IMR-90 (cell line): ENCODE data around the gene CHST5. TPM values are rescaled to one million over a fixed set of nuclear protein-coding genes. Genes with fewer than 3 reads are reported as not detected.

Experiments used
- ATAC-seq: fragments of 200-7000 bp; cut with Tn5 transposase; 2 replicates; pipeline ENCODE4 v1.9.1; 2020; ENCODE audit warnings: low read depth, mild to moderate bottlenecking, moderate library complexity
- BruUV-seq: library from RNA; stranded (reverse); fragments of 400-500 nt; replicated peaks from 2 replicates; lab custom pipeline; 2021; lab: Mats Ljungman, UMichigan
- CTCF ChIA-PET: fragments of 300-600 bp; formaldehyde crosslinking; extraction: SDS; loops from one replicate; lab custom pipeline; 2021; ENCODE audit warnings: antibody characterized with exemption; lab: Yijun Ruan, JAX
- POLR2A ChIA-PET: fragments of 300-600 bp; sonication (Branson Sonifier 250); formaldehyde crosslinking; loops from one replicate; lab custom pipeline; 2022; ENCODE audit warnings: antibody characterized with exemption; ENCODE audit not compliant: unreplicated experiment; lab: Charles Lee
- DNase-seq: peaks from one replicate; pipeline ENCODE4 v3.0.0; 2013
- H2AFZ ChIP-seq: replicated peaks from 2 replicates; pipeline ENCODE3; 2013; ENCODE audit warnings: low read length, mild to moderate bottlenecking; ENCODE audit not compliant: poor library complexity
- H2AK5ac ChIP-seq: 2 replicates; pipeline ENCODE4 v1.6.1; 2013; ENCODE audit warnings: low read depth, low read length, inconsistent platforms
- H2AK9ac ChIP-seq: replicated peaks from 2 replicates; pipeline ENCODE3; 2013; ENCODE audit warnings: mild to moderate bottlenecking, low read depth, low read length, moderate library complexity; ENCODE audit not compliant: poor library complexity
- H2BK120ac ChIP-seq: 2 replicates; pipeline ENCODE4 v1.6.1; 2013; ENCODE audit warnings: low read depth, low read length, inconsistent platforms
- H2BK15ac ChIP-seq: 3 replicates; pipeline ENCODE4 v1.6.1; 2013; ENCODE audit warnings: low read depth, low read length, inconsistent platforms
- H2BK20ac ChIP-seq: 2 replicates; pipeline ENCODE4 v1.6.1; 2013; ENCODE audit warnings: low read depth, mild to moderate bottlenecking, inconsistent platforms, low read length, moderate library complexity
- H2BK5ac ChIP-seq: 2 replicates; pipeline ENCODE4 v1.6.1; 2013; ENCODE audit warnings: mild to moderate bottlenecking, low read depth, low read length, inconsistent platforms; ENCODE audit not compliant: poor library complexity, severe bottlenecking
- H3K14ac ChIP-seq: replicated peaks from 2 replicates; pipeline ENCODE4 v1.6.1; 2013; ENCODE audit warnings: low read depth, low read length, inconsistent platforms
- H3K18ac ChIP-seq: 2 replicates; pipeline ENCODE4 v1.6.1; 2013; ENCODE audit warnings: low read depth, low read length, control low read depth
- H3K23ac ChIP-seq: 2 replicates; pipeline ENCODE4 v1.6.1; 2013; ENCODE audit warnings: low read depth, low read length, inconsistent platforms
- H3K27ac ChIP-seq: 2 replicates; pipeline ENCODE4 v1.5.1; 2013; ENCODE audit warnings: mild to moderate bottlenecking, control low read depth, low read length; ENCODE audit not compliant: insufficient read depth
- H3K27me3 ChIP-seq: 2 replicates; pipeline ENCODE4 v1.6.1; 2013; ENCODE audit warnings: low read length; ENCODE audit not compliant: control insufficient read depth, insufficient read depth
- H3K36me3 ChIP-seq: 2 replicates; pipeline ENCODE4 v1.6.1; 2013; ENCODE audit warnings: low read length, mixed read lengths; ENCODE audit not compliant: control insufficient read depth, insufficient read depth
- H3K4ac ChIP-seq: 2 replicates; pipeline ENCODE4 v1.6.1; 2013; ENCODE audit warnings: low read depth, low read length, inconsistent platforms
- H3K4me1 ChIP-seq: 2 replicates; pipeline ENCODE4 v1.6.1; 2013; ENCODE audit warnings: low read length, mixed read lengths; ENCODE audit not compliant: control insufficient read depth, insufficient read depth
- H3K4me2 ChIP-seq: 2 replicates; pipeline ENCODE4 v1.6.1; 2013; ENCODE audit warnings: low read depth, mild to moderate bottlenecking, control low read depth, low read length, moderate library complexity
- H3K4me3 ChIP-seq: 2 replicates; pipeline ENCODE4 v1.5.1; 2013; ENCODE audit warnings: low read depth, mild to moderate bottlenecking, control low read depth, low read length, moderate library complexity; ENCODE audit not compliant: insufficient read depth
- H3K56ac ChIP-seq: 2 replicates; pipeline ENCODE4 v1.6.1; 2013; ENCODE audit warnings: low read length, inconsistent platforms; ENCODE audit not compliant: insufficient read depth; ENCODE audit errors: extremely low read depth
- H3K79me1 ChIP-seq, 2 experiments: 2 replicates each; pipeline ENCODE4 v1.6.1; 2013; ENCODE audit warnings: low read length in 2 of 2, inconsistent platforms in 1 of 2, low read depth in 1 of 2
- H3K9ac ChIP-seq: 2 replicates; pipeline ENCODE4 v1.6.1; 2013; ENCODE audit warnings: low read depth, low read length, control low read depth
- H3K9me1 ChIP-seq: 2 replicates; pipeline ENCODE4 v1.6.1; 2013; ENCODE audit warnings: low read length, inconsistent platforms; ENCODE audit not compliant: insufficient read depth
- H3K9me3 ChIP-seq: 2 replicates; pipeline ENCODE4 v1.6.1; 2013; ENCODE audit warnings: low read length; ENCODE audit not compliant: control insufficient read depth, insufficient read depth
- H4K20me1 ChIP-seq: 2 replicates; pipeline ENCODE4 v1.6.1; 2013; ENCODE audit warnings: low read length, inconsistent platforms; ENCODE audit not compliant: insufficient read depth
- H4K5ac ChIP-seq: 2 replicates; pipeline ENCODE4 v1.6.1; 2013; ENCODE audit warnings: mild to moderate bottlenecking, low read depth, low read length, control low read depth
- H4K8ac ChIP-seq, 2 experiments: 2 replicates each; pipeline ENCODE4 v1.6.1; 2013; ENCODE audit warnings: low read depth in 2 of 2, low read length in 2 of 2, control low read depth in 1 of 2, inconsistent platforms in 1 of 2
- H4K91ac ChIP-seq: 2 replicates; pipeline ENCODE4 v1.6.1; 2013; ENCODE audit warnings: low read depth, low read length, inconsistent platforms; ENCODE audit not compliant: insufficient read depth
- MXI1 ChIP-seq: IDR thresholded peaks from 2 replicates; pipeline ENCODE4 v1.6.1; 2012; ENCODE audit warnings: low read depth, mild to moderate bottlenecking, low read length, moderate library complexity, borderline replicate concordance
- RFX5 ChIP-seq: IDR thresholded peaks from 2 replicates; pipeline ENCODE4 v1.8.0; 2012; ENCODE audit warnings: low read depth, mild to moderate bottlenecking, low read length, moderate library complexity
- WGBS, 2 experiments: methylation state at CpG; one replicate each; pipeline versions ENCODE4 v1.1.5 to v1.1.7; 2013; ENCODE audit warnings: missing lambda C conversion rate in 2 of 2; ENCODE audit not compliant: insufficient read length in 1 of 2; ENCODE audit errors: extremely low coverage in 2 of 2; 5-methylcytosine and 5-hydroxymethylcytosine counted together
- dilution Hi-C: fragments of 300-500 bp; cut with HindIII; formaldehyde crosslinking; loops from one replicate; pipeline ENCODE4 v1.14.3; 2018; ENCODE audit warnings: low sequenced_read_pairs; ENCODE audit not compliant: unreplicated experiment
- in situ Hi-C: fragments of 300-500 bp; cut with MboI; formaldehyde crosslinking; loops from 3 replicates; pipeline ENCODE4 v1.14.3; 2019; ENCODE audit warnings: low sequenced_read_pairs, inconsistent platforms, mixed read lengths
- intact Hi-C: fragments of 100-400 bp; cut with micrococcal nuclease; formaldehyde crosslinking; loops from 2 replicates; pipeline ENCODE4 v1.10.0; 2022
- polyA plus RNA-seq, 3 experiments: library from polyadenylated mRNA; depleted of rRNA; stranded (reverse); fragments of >200 nt; gene quantifications; 2 replicates each; pipeline ENCODE4 v1.2.3, GENCODE V29; 2012; ENCODE audit warnings: low replicate concordance in 1 of 3
- total RNA-seq: library from RNA; depleted of rRNA; stranded (reverse); fragments of >200 nt; gene quantifications from 2 replicates; pipeline ENCODE4 v1.2.3, GENCODE V29; 2012

CHST5 gene
- total and polyA plus RNA-seq, 2 of the 4 experiments (the other 2 are of a cell fraction) = not detected

- in situ Hi-C loops = no loop called here
- BruUV-seq = no TSS peak
- intact Hi-C loops = no loop called here
These were observed 52.7 kb downstream of the CHST5 start for GRCh38 chr16:75483222-75483621.

More at GRCh38 chr16:75483222-75483621, 52.7 kb downstream of the CHST5 start:
- Histone ChIP-seq H2BK120ac (no peak overlapping the region), H3K56ac (no peak overlapping the region), H3K9ac (no peak overlapping the region), H3K9me3 (no peaks in the 10 kb centered on the region), H3K79me1 (no peaks in the 10 kb centered on the region), H3K14ac (no peak overlapping the region), H2AFZ (no peak overlapping the region), H3K36me3 (no peaks in the 10 kb centered on the region), H3K9me1 (no peaks in the 10 kb centered on the region), H4K8ac (no peak overlapping the region), H3K27ac (no peak overlapping the region), H2BK20ac (no peak overlapping the region), H3K4me1 (no peaks in the 10 kb centered on the region), H3K27me3 (peaks cover 15% of the 10 kb centered on the region), H3K4me2 (no peak overlapping the region), H2AK5ac (no peak overlapping the region), H2BK15ac (no peak overlapping the region), H2AK9ac (no peak overlapping the region), H3K4ac (no peak overlapping the region), H2BK5ac (no peak overlapping the region), H4K20me1 (no peaks in the 10 kb centered on the region), H3K23ac (no peak overlapping the region), H4K5ac (no peak overlapping the region), H4K91ac (no peak overlapping the region), H3K4me3 (no peak overlapping the region), H3K18ac (no peak overlapping the region)
- no peak for TF ChIP-seq MXI1
- no peak for TF ChIP-seq RFX5
- ChIA-PET POLR2A (no interaction called here), CTCF (interaction anchor here (1.2 kb wide), 1 partner anchor 108 kb away, joined by 3 read pairs; no protein-coding TSS in a partner anchor)
- ATAC-seq (no peak), DNase-seq (peak; percentile 43)
- WGBS, 2 experiments = 92% methylated on average over 2 of the region's 2 CpGs; no CpG with 5 or more reads in 1 of the 2 experiments
- dilution Hi-C loops = no loop called here
